H1 (cell line): ENCODE data around the gene ZSCAN10. TPM values are rescaled to one million over a fixed set of nuclear protein-coding genes. Genes with fewer than 3 reads are reported as not detected.

ENCODE experiments used
- CTCF ChIA-PET: fragments of 300-600 bp; sonication (Branson Sonifier 250); formaldehyde crosslinking; loops from one replicate; lab custom pipeline; 2021; ENCODE audit not compliant: partially characterized antibody; lab: Charles Lee
- POLR2A ChIA-PET: fragments of 300-600 bp; sonication (Branson Sonifier 250); formaldehyde crosslinking; loops from one replicate; lab custom pipeline; 2021; ENCODE audit warnings: inconsistent platforms; ENCODE audit not compliant: partially characterized antibody; lab: Charles Lee
- DNase-seq, 2 experiments: peaks; one replicate each; pipeline versions ENCODE4 v3.0.0 to v3.0.0-alpha.2; 2010 to 2022; ENCODE audit warnings: low spot score in 2 of 2, low read depth in 1 of 2, mixed read lengths in 1 of 2
- FAIRE-seq: peaks from 2 replicates; lab custom pipeline; 2011; peaks lifted over from hg19 to GRCh38; lab: Jason Lieb, UNC
- H2AFZ ChIP-seq: 2 replicates; pipeline ENCODE4 v1.8.1; 2012; ENCODE audit warnings: low read length, inconsistent platforms
- H2AK5ac ChIP-seq: 2 replicates; pipeline ENCODE4 v1.6.1; 2013; ENCODE audit warnings: low read depth, low read length
- H2BK120ac ChIP-seq: replicated peaks from 2 replicates; pipeline ENCODE3; 2013; ENCODE audit warnings: low read depth, low read length, inconsistent platforms
- H2BK12ac ChIP-seq: 2 replicates; pipeline ENCODE4 v1.6.1; 2013; ENCODE audit warnings: low read depth, low read length
- H2BK15ac ChIP-seq: 2 replicates; pipeline ENCODE4 v1.6.1; 2013; ENCODE audit warnings: low read length
- H2BK20ac ChIP-seq: 2 replicates; pipeline ENCODE4 v1.6.1; 2013; ENCODE audit warnings: low read length
- H2BK5ac ChIP-seq: 2 replicates; pipeline ENCODE4 v1.6.1; 2013; ENCODE audit warnings: low read depth, low read length
- H3K14ac ChIP-seq: 2 replicates; pipeline ENCODE4 v1.6.1; 2013; ENCODE audit warnings: inconsistent platforms; ENCODE audit not compliant: insufficient read length
- H3K18ac ChIP-seq: 2 replicates; pipeline ENCODE4 v1.6.1; 2013; ENCODE audit warnings: low read length; ENCODE audit errors: extremely low read depth
- H3K23ac ChIP-seq: 2 replicates; pipeline ENCODE4 v1.6.1; 2013; ENCODE audit warnings: inconsistent platforms; ENCODE audit not compliant: insufficient read length
- H3K23me2 ChIP-seq: 2 replicates; pipeline ENCODE4 v1.6.1; 2013; ENCODE audit warnings: low read depth, low read length
- H3K27ac ChIP-seq: 2 replicates; pipeline ENCODE4 v1.6.1; 2011; ENCODE audit warnings: low read depth, low read length, inconsistent platforms
- H3K27me3 ChIP-seq, 4 experiments: replicated peaks in 1 of 4; 1 replicate in 1 of 4; 2 replicates in 3 of 4; pipeline versions ENCODE4 v1.6.1 to v1.8.1; 2011 to 2013; ENCODE audit warnings: low read length in 3 of 4, mild to moderate bottlenecking in 3 of 4, inconsistent platforms in 2 of 4, mixed read lengths in 2 of 4, moderate library complexity in 1 of 4; ENCODE audit not compliant: control insufficient read depth in 3 of 4, insufficient read depth in 3 of 4; ENCODE audit errors: extremely low read depth in 1 of 4
- H3K36me3 ChIP-seq, 4 experiments: 2 replicates each; pipeline versions ENCODE4 v1.6.1 to v1.8.1; 2011 to 2013; ENCODE audit warnings: mild to moderate bottlenecking in 4 of 4, low read length in 3 of 4, moderate library complexity in 2 of 4, control low read depth in 1 of 4, inconsistent platforms in 1 of 4; ENCODE audit not compliant: insufficient read depth in 4 of 4, control insufficient read depth in 2 of 4
- H3K4ac ChIP-seq: replicated peaks from 2 replicates; pipeline ENCODE3; 2013; ENCODE audit warnings: low read length, low read depth, mixed read lengths, inconsistent platforms; ENCODE audit not compliant: insufficient read length
- H3K4me1 ChIP-seq, 4 experiments: replicated peaks in 1 of 4; 1 replicate in 1 of 4; 2 replicates in 3 of 4; pipeline versions ENCODE4 v1.6.1 to v1.8.1; 2011 to 2013; ENCODE audit warnings: low read length in 3 of 4, inconsistent platforms in 2 of 4, mixed read lengths in 1 of 4; ENCODE audit not compliant: insufficient read depth in 4 of 4, control insufficient read depth in 3 of 4
- H3K4me2 ChIP-seq, 2 experiments: 2 replicates each; pipeline versions ENCODE4 v1.6.1 to v1.8.1; 2011 to 2013; ENCODE audit warnings: low read depth in 2 of 2, low read length in 2 of 2, control low read depth in 1 of 2, inconsistent platforms in 1 of 2, mild to moderate bottlenecking in 1 of 2; ENCODE audit not compliant: insufficient read depth in 1 of 2
- H3K4me3 ChIP-seq, 4 experiments: fragments of 200-600, 300-600 bp in 1 of 4; sonication (generic), shearing (Covaris generic), sonication (Bioruptor Twin) in 1 of 4; 2 replicates each; pipeline versions ENCODE4 v1.5.1 to v1.8.1; 2011 to 2016; ENCODE audit warnings: low read length in 4 of 4, low read depth in 3 of 4, control low read depth in 2 of 4, inconsistent platforms in 2 of 4, mild to moderate bottlenecking in 2 of 4, mixed read lengths in 1 of 4, moderate library complexity in 1 of 4; ENCODE audit not compliant: insufficient read depth in 2 of 4; ENCODE audit errors: extremely low read depth in 1 of 4
- H3K56ac ChIP-seq: replicated peaks from 2 replicates; pipeline ENCODE3; 2013; ENCODE audit warnings: low read depth, mild to moderate bottlenecking, mixed read lengths, low read length, inconsistent platforms; ENCODE audit not compliant: insufficient read length
- H3K79me1 ChIP-seq: 2 replicates; pipeline ENCODE4 v1.6.1; 2013; ENCODE audit warnings: low read depth, low read length, control low read depth
- H3K79me2 ChIP-seq, 2 experiments: 2 replicates each; pipeline versions ENCODE4 v1.6.1 to v1.8.1; 2012 to 2013; ENCODE audit warnings: low read length in 2 of 2, mild to moderate bottlenecking in 2 of 2, inconsistent platforms in 1 of 2; ENCODE audit not compliant: insufficient read depth in 2 of 2, control insufficient read depth in 1 of 2
- H3K9ac ChIP-seq, 4 experiments: replicated peaks in 1 of 4; 1 replicate in 1 of 4; 2 replicates in 3 of 4; pipeline versions ENCODE4 v1.6.1 to v1.8.1; 2011 to 2013; ENCODE audit warnings: low read depth in 3 of 4, low read length in 3 of 4, control low read depth in 2 of 4, mild to moderate bottlenecking in 2 of 4, moderate library complexity in 2 of 4, inconsistent platforms in 1 of 4; ENCODE audit errors: extremely low read depth in 1 of 4
- H3K9me3 ChIP-seq, 2 experiments: 2 replicates each; pipeline versions ENCODE4 v1.6.1 to v1.8.1; 2012 to 2013; ENCODE audit warnings: mild to moderate bottlenecking in 2 of 2, moderate library complexity in 2 of 2, control low read depth in 1 of 2, inconsistent platforms in 1 of 2, low read depth in 1 of 2, low read length in 1 of 2, mixed read lengths in 1 of 2; ENCODE audit not compliant: insufficient read depth in 2 of 2
- H4K20me1 ChIP-seq, 2 experiments: replicated peaks in 1 of 2; 2 replicates each; pipeline versions ENCODE3 to v1.8.1; 2011 to 2013; ENCODE audit warnings: inconsistent platforms in 2 of 2, low read length in 2 of 2, mild to moderate bottlenecking in 1 of 2; ENCODE audit not compliant: insufficient read depth in 2 of 2, control insufficient read depth in 1 of 2
- H4K5ac ChIP-seq: 2 replicates; pipeline ENCODE4 v1.6.1; 2013; ENCODE audit warnings: low read length, low read depth, mixed read lengths, inconsistent platforms; ENCODE audit not compliant: insufficient read length
- H4K8ac ChIP-seq: 2 replicates; pipeline ENCODE4 v1.8.0; 2013; ENCODE audit warnings: mild to moderate bottlenecking, moderate library complexity, low read length, inconsistent platforms; ENCODE audit not compliant: insufficient read depth; ENCODE audit errors: extremely low read depth
- H4K91ac ChIP-seq: replicated peaks from 2 replicates; pipeline ENCODE3; 2013; ENCODE audit warnings: low read length, mixed read lengths, inconsistent platforms; ENCODE audit not compliant: insufficient read length
- KDM1A ChIP-seq: fragments of 200-600, 300-600 bp; sonication (generic); IDR thresholded peaks from 2 replicates; pipeline ENCODE4 v1.7.1; 2016; ENCODE audit warnings: mild to moderate bottlenecking, low read length, borderline replicate concordance
- SP2 ChIP-seq: IDR thresholded peaks from 2 replicates; pipeline ENCODE4 v1.6.1; 2012; ENCODE audit warnings: mild to moderate bottlenecking, low read length, inconsistent platforms
- TBP ChIP-seq: IDR thresholded peaks from 2 replicates; pipeline ENCODE4 v1.6.1; 2011; ENCODE audit warnings: low read depth, low read length, improper control_type of control experiment
- WGBS, 2 experiments: shearing (Covaris generic) in 1 of 2; methylation state at CpG; one replicate each; pipeline versions ENCODE4 v1.1.6 to v1.1.7; 2013 to 2015; ENCODE audit warnings: low lambda C conversion rate in 2 of 2, mixed read lengths in 2 of 2, inconsistent platforms in 1 of 2, low coverage in 1 of 2, missing lambda C conversion rate in 1 of 2; ENCODE audit not compliant: insufficient replicate concordance in 2 of 2, insufficient coverage in 1 of 2, insufficient read length in 1 of 2; ENCODE audit errors: extremely low coverage in 1 of 2, missing lambda C conversion rate in 1 of 2; 5-methylcytosine and 5-hydroxymethylcytosine counted together
- polyA plus RNA-seq, 7 experiments: library from polyadenylated mRNA; depleted of rRNA in 3 of 7; stranded (reverse) in 5 of 7; unstranded in 2 of 7; fragments of >200 nt in 5 of 7; fragments of 200-250 nt in 2 of 7; gene quantifications; 1 replicate in 5 of 7; 2 replicates in 1 of 7; 4 replicates in 1 of 7; pipeline versions ENCODE4 v1.2.1 to v1.2.3, GENCODE V29; 2011 to 2013; ENCODE audit warnings: missing spikeins in 2 of 7, mixed read lengths in 2 of 7
- total RNA-seq: library from RNA; stranded (reverse); fragmentation: NEBNext Ultra II Directional; extraction: Animal tissue kit (Norgen Biotek cat#: 25700); gene quantifications from 2 replicates; pipeline ENCODE4 v1.2.1, GENCODE V29; 2021

Gene ZSCAN10
- total and polyA plus RNA-seq, 2 of the 8 experiments (the other 6 are each of a cell fraction or from before 2014, with no cell fraction given) = 209 to 314 TPM

GRCh38 chr16:3147757-3148104 lies 48.6 kb upstream of the ZSCAN10 start:
- H4K20me1 ChIP-seq = peaks cover 0 to 2% of the 10 kb centered on the region in 2 experiments
- H3K9ac ChIP-seq = no peak overlapping the region
- H2AFZ ChIP-seq = no peak overlapping the region
- no peak overlapping the region for H4K5ac ChIP-seq
- CTCF ChIA-PET = interaction anchor here (0.7 to 10.9 kb wide), 9 partner anchors 8 to 116 kb away, joined by 3 to 174 read pairs (median 5); partner anchors contain the start of genes ZNF205 and ZNF213
- peaks cover 12% of the 10 kb centered on the region; the same call in 1 of the 2 replicates for H3K23me2 ChIP-seq
- H3K79me2 ChIP-seq = no peaks in the 10 kb centered on the region
- no peak overlapping the region for H2BK120ac ChIP-seq
- H3K27me3 ChIP-seq = peaks cover 0 to 18% (median 12%) of the 10 kb centered on the region in 4 experiments; a peak in 5 of 7 replicates
- H2AK5ac ChIP-seq = no peak overlapping the region
- no peak overlapping the region for H3K14ac ChIP-seq
- H3K23ac ChIP-seq = no peak overlapping the region
- no peak overlapping the region for H3K18ac ChIP-seq
- no peaks in the 10 kb centered on the region for H3K79me1 ChIP-seq
- H4K8ac ChIP-seq = no peak overlapping the region
- no peaks in the 10 kb centered on the region for H3K9me3 ChIP-seq
- no peak overlapping the region for H2BK5ac ChIP-seq
- H3K4me2 ChIP-seq = no peak overlapping the region
- WGBS, 2 experiments = 83% methylated on average over 5 of the region's 5 CpGs; no CpG with 5 or more reads in 1 of the 2 experiments
- H3K27ac ChIP-seq = no peak overlapping the region
- H3K4ac ChIP-seq = no peak overlapping the region
- POLR2A ChIA-PET = interaction anchor here (0.9 to 8.6 kb wide), 9 partner anchors 9 to 128 kb away, joined by 3 to 69 read pairs (median 5); partner anchors contain the start of genes TNFRSF12A, ZNF213 and ZSCAN10
- no peaks in the 10 kb centered on the region for H3K36me3 ChIP-seq
- no peak overlapping the region for H3K4me3 ChIP-seq
- no peak overlapping the region for H4K91ac ChIP-seq
- no peak overlapping the region for H3K56ac ChIP-seq
- H2BK20ac ChIP-seq = no peak overlapping the region
- FAIRE-seq (no peak), DNase-seq (no peak)
- no peak overlapping the region for H2BK15ac ChIP-seq
- H2BK12ac ChIP-seq = no peak overlapping the region
- H3K4me1 ChIP-seq = peaks cover 0 to 5% (median 3%) of the 10 kb centered on the region in 4 experiments; a peak in 4 of 7 replicates
- TF ChIP-seq KDM1A (no peak), SP2 (no peak), TBP (no peak)
